Left lung (tissue), 10 donors: ENCODE data around the gene MIAT. TPM values are rescaled to one million over a fixed set of nuclear protein-coding genes. Genes with fewer than 3 reads are reported as not detected.

Source experiments
- ATAC-seq: fragments of 200-7000 bp; cut with Tn5 transposase; one replicate; pipeline ENCODE4 v1.9.1; 2020; ENCODE audit warnings: moderate library complexity
- DNase-seq, 4 donors: peaks; one replicate each; pipeline ENCODE4 v3.0.0-alpha.2; 2013 to 2020
- H3K27ac ChIP-seq, 2 donors: fragments of 200-600 bp; sonication (generic) in 1 of 2; one replicate each; pipeline versions ENCODE4 v1.5.0 to v1.8.0; 2020 to 2021
- H3K27me3 ChIP-seq, 2 donors: fragments of 200-600 bp; sonication (generic) in 1 of 2; one replicate each; pipeline versions ENCODE4 v1.5.0 to v1.8.0; 2020 to 2021
- H3K36me3 ChIP-seq, 2 donors: fragments of 200-600 bp; sonication (generic) in 1 of 2; one replicate each; pipeline versions ENCODE4 v1.5.0 to v1.8.0; 2020 to 2021
- H3K4me1 ChIP-seq, 2 donors: fragments of 200-600 bp; one replicate each; pipeline ENCODE4 v1.8.0; 2021
- H3K4me3 ChIP-seq, 2 donors: fragments of 200-600 bp; sonication (generic) in 1 of 2; one replicate each; pipeline versions ENCODE4 v1.5.0 to v1.8.0; 2020 to 2021; ENCODE audit warnings: mild to moderate bottlenecking in 1 of 2
- H3K9me3 ChIP-seq, 2 donors: fragments of 200-600 bp; sonication (generic) in 1 of 2; one replicate each; pipeline versions ENCODE4 v1.5.0 to v1.8.0; 2020 to 2021
- CTCF ChIP-seq, 2 donors: fragments of 200-600 bp; sonication (generic) in 1 of 2; IDR thresholded peaks; one replicate each; pipeline versions ENCODE4 v1.5.0 to v1.8.0; 2021; ENCODE audit warnings: antibody characterized with exemption in 2 of 2
- intact Hi-C, 2 donors: fragments of 100-400 bp; cut with DNase I; formaldehyde crosslinking; loops; one replicate each; pipeline versions ENCODE4 v1.11.2 to v1.14.2; 2022
- polyA plus RNA-seq, 6 donors: library from polyadenylated mRNA; unstranded; fragments of 120-200 nt; gene quantifications; one replicate each; pipeline ENCODE4 v1.2.1, GENCODE V29; 2013; ENCODE audit not compliant: insufficient read length in 6 of 6
- total RNA-seq, 2 donors: library from RNA; stranded (reverse); fragmentation: NEBNext Ultra II Directional; extraction: Animal tissue kit (Norgen Biotek cat#: 25700); gene quantifications; one replicate each; pipeline ENCODE4 v1.2.1, GENCODE V29; 2021
- donor health status: DM: no; HTN: yes; CAD: no.
- donor health status: DM: no; HTN: no; CAD: no.

The MIAT gene
- total and polyA plus RNA-seq, 8 donors: 1.7 to 11.2 (median 2.8) TPM

DNA sequence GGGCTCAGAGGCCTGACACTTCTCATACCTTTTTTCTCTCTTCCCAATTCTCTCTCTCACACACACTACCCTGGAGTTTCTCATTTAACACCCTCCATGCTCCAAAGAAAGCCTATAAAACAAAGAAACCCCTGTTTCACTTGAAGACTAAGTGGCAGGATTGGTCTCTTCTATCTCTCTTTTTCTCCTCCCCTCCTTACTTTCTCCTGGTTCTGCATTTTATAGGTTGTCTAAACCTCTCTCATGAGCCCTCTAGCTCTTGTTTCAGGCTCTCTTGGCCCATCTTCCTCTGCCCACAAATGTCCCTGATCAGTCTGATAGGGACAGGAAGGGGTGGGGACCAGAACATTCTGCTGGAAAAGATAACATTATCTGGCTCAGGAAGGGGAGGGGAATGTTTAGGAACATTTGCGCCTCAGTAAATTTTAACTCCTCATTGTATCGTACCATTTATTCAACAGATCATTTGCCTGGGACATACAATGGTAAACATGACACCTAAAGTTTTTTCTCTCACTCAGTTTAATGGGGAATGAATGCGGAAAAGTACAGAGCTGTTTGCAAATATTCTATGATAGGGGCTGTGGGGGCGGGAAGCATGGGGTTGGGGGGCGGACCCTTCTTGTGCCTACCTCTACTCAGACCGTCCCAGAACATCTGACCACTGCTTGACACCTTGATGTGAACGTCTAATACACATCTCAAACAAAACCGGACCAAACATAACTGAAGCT is 24.8 kb upstream of the MIAT start:
- Histone ChIP-seq H3K4me3 (no peak overlapping the region), H3K27ac (peak overlapping the region; percentile 47 to 56), H3K4me1 (no peaks in the 10 kb centered on the region), H3K9me3 (peaks cover 0 to 5% of the 10 kb centered on the region in 2 donors), H3K27me3 (no peaks in the 10 kb centered on the region), H3K36me3 (no peaks in the 10 kb centered on the region)
- peak; percentile 21 for ATAC-seq
- intact Hi-C loops: no loop called here
- no peak for DNase-seq
- TF ChIP-seq CTCF (IDR thresholded peaks at IDR 0.05): no peak

DNA sequence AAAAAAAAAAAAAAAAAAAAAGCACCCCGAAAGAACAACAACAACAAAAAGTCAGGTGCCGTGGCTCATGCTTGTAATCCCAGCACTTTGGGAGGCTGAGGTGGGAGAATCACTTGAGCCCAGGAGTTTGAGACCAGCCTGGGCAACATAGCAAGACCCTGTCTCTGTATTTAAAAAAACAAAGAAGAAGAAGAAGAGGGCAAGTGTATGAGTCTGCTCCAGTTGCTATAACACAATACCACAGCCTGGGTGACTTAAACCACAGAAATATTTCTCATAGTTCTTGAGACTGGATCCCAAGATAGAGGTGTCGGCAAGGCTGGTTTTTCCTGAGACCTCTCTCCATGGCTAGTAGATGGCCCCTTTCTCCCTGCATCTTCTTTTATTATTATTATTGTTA is 23.2 kb upstream of the MIAT start:
- no peaks in the 10 kb centered on the region for H3K4me1 ChIP-seq
- H3K9me3 ChIP-seq: peaks cover 0 to 5% of the 10 kb centered on the region in 2 donors
- DNase-seq: no peak
- no peaks in the 10 kb centered on the region for H3K27me3 ChIP-seq
- no peak for TF ChIP-seq CTCF (IDR thresholded peaks at IDR 0.05)
- H3K27ac ChIP-seq: no peak overlapping the region
- no peak for ATAC-seq
- no peaks in the 10 kb centered on the region for H3K36me3 ChIP-seq
- intact Hi-C loops: no loop called here
- H3K4me3 ChIP-seq: no peak overlapping the region

GRCh38 chr22:26635117-26635516 is 22.3 kb upstream of the MIAT start:
- Histone ChIP-seq H3K36me3 (no peaks in the 10 kb centered on the region), H3K27me3 (peaks cover 0 to 4% of the 10 kb centered on the region in 2 donors), H3K4me3 (no peak overlapping the region), H3K4me1 (no peaks in the 10 kb centered on the region), H3K9me3 (peaks cover 0 to 5% of the 10 kb centered on the region in 2 donors), H3K27ac (no peak overlapping the region)
- ATAC-seq (no peak), DNase-seq (no peak)
- no peak for TF ChIP-seq CTCF (IDR thresholded peaks at IDR 0.05)
- intact Hi-C loops: no loop called here

GRCh38 chr22:26636296-26636695 is 21.1 kb upstream of the MIAT start:
- DNase-seq (no peak), ATAC-seq (no peak)
- Histone ChIP-seq H3K27me3 (peaks cover 0 to 11% of the 10 kb centered on the region in 2 donors), H3K27ac (no peak overlapping the region), H3K4me3 (no peak overlapping the region), H3K4me1 (no peaks in the 10 kb centered on the region), H3K9me3 (no peaks in the 10 kb centered on the region), H3K36me3 (no peaks in the 10 kb centered on the region)
- intact Hi-C loops: no loop called here
- TF ChIP-seq CTCF (IDR thresholded peaks at IDR 0.05): no peak

DNA sequence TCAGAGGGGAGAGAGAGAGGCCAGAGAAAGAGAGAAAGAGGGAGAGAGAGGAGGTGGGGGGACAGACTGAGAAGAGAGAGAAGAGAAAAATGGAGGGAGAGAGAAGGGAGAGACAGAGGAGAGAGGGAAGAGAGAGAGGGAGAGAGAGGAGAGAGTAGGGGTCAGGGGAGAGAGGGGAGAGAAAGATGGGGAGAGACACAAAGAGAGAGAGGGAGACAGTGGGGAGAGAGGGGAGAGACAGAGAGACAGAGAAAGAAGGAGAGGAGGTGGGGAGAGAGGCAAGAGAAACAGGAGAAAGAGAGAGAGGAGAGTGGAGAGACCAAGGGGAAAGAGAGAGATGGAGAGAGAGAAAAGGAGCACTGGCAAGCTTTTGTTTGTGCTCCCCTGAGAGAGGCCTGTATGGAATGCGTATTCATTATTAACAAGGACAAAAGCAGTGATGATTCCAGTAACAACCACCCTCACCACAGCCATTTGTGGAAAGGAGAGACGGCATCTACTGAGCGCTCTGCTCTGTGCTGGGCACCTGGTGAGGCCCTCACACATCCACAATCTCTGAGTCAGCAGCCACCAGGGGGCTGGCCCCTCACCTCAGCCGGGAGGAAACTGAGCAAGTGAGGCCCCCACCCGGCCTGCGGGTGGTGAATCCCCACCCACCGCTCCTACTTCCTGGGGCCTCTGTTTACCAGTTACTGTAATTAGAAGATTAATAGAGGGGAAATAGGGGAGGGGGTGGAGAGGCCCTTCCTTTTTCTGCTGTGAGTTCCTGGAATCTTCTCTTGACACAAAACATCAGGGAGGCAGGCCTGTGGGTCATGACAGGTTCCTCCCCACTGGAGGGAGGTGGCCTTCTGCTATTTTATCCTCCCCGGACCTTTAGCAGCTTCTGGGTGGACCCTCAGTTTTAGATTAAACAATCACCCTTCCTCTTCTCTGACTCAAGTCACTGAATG is 14.6 kb upstream of the MIAT start:
- no peaks in the 10 kb centered on the region for H3K9me3 ChIP-seq
- DNase-seq: no peak
- H3K27ac ChIP-seq: peak overlapping the region; percentile 33 to 63
- peaks cover 0 to 30% of the 10 kb centered on the region in 2 donors for H3K27me3 ChIP-seq
- peaks cover 0 to 52% of the 10 kb centered on the region in 2 donors for H3K4me1 ChIP-seq
- intact Hi-C loops: no loop called here
- no peaks in the 10 kb centered on the region for H3K36me3 ChIP-seq
- H3K4me3 ChIP-seq: no peak overlapping the region
- ATAC-seq: no peak
- no peak for TF ChIP-seq CTCF (IDR thresholded peaks at IDR 0.05)
